Measurements from ENCODE around the gene PRM3.

The PRM3 gene

GRCh38 chr16:11272484-11272883 is 945 bp downstream of the PRM3 start:
- DNase-seq (ENCODE audit: low read depth): no peak

GRCh38 chr16:11271610-11272009 is 1.8 kb downstream of the PRM3 start:
- no peak for DNase-seq (ENCODE audit: low read depth)
- H3K4me3 ChIP-seq (ENCODE audit: low read length): no peak overlapping the region

More at GRCh38 chr16:11272484-11272883, 945 bp downstream of the PRM3 start:
- no peak overlapping the region for H3K4me3 ChIP-seq (ENCODE audit: low read length)
- no peak for TF ChIP-seq CTCF (conservative IDR thresholded peaks at IDR 0.05; ENCODE audit: low read length)

GRCh38 chr16:11270602-11271162 is 2.7 kb downstream of the PRM3 start:
- no peak overlapping the region for H3K4me3 ChIP-seq (ENCODE audit: low read length)
- TF ChIP-seq CTCF (conservative IDR thresholded peaks at IDR 0.05; ENCODE audit: low read length): no peak
- DNase-seq (ENCODE audit: low read depth): no peak

More at GRCh38 chr16:11271610-11272009, 1.8 kb downstream of the PRM3 start:
- no peak for TF ChIP-seq CTCF (conservative IDR thresholded peaks at IDR 0.05; ENCODE audit: low read length)

GRCh38 chr16:11268921-11269375 is 4.5 kb downstream of the PRM3 start, which contains the start of gene TNP2:
TNP2 (minus strand) TSS chr16:11269325; CDS start chr16:11269262, 63 bp downstream.
- no peak within 1 kb of the TSS for H3K4me3 ChIP-seq (ENCODE audit: low read length)
- TF ChIP-seq CTCF (conservative IDR thresholded peaks at IDR 0.05; ENCODE audit: low read length): no peak
- no peak for DNase-seq (ENCODE audit: low read depth)

- TF ChIP-seq CTCF (conservative IDR thresholded peaks at IDR 0.05; ENCODE audit: low read length): no peak
- no peak for DNase-seq (ENCODE audit: low read depth)
- H3K4me3 ChIP-seq (ENCODE audit: low read length): no peak overlapping the region
These were observed 8.3 kb downstream of the PRM3 start for GRCh38 chr16:11265124-11265523.

GRCh38 chr16:11264155-11264832 is 9.1 kb downstream of the PRM3 start:
- DNase-seq (ENCODE audit: low read depth): no peak
- H3K4me3 ChIP-seq (ENCODE audit: low read length): no peak overlapping the region
- TF ChIP-seq CTCF (conservative IDR thresholded peaks at IDR 0.05; ENCODE audit: low read length): no peak

- no peak for TF ChIP-seq CTCF (conservative IDR thresholded peaks at IDR 0.05; ENCODE audit: low read length)
- no peak overlapping the region for H3K4me3 ChIP-seq (ENCODE audit: low read length)
- no peak for DNase-seq (ENCODE audit: low read depth)
These were observed 9.7 kb downstream of the PRM3 start for GRCh38 chr16:11263737-11264136.
